Endothelial cell of umbilical vein (primary cell): Measurements from ENCODE around the gene TP53. TPM values are rescaled to one million over a fixed set of nuclear protein-coding genes. Genes with fewer than 3 reads are reported as not detected.

Experiments used
- BruUV-seq: library from RNA; stranded (reverse); fragments of 400-500 nt; replicated peaks from 2 replicates; lab custom pipeline; 2021; lab: Mats Ljungman, UMichigan
- CTCF ChIA-PET: fragments of 300-600, 350-600 bp; sonication (Branson Sonifier 250); formaldehyde crosslinking; loops from one replicate; lab custom pipeline; 2021; ENCODE audit warnings: antibody characterized with exemption, inconsistent platforms; lab: Charles Lee
- POLR2A ChIA-PET: fragments of 300-600, 350-600 bp; sonication (Branson Sonifier 250); formaldehyde crosslinking; loops from one replicate; lab custom pipeline; 2021; ENCODE audit warnings: antibody characterized with exemption, inconsistent platforms; lab: Charles Lee
- DNase-seq: peaks from one replicate; pipeline ENCODE4 v3.0.0-alpha.2; 2011; ENCODE audit warnings: low read depth, low spot score
- FAIRE-seq: peaks from 2 replicates; lab custom pipeline; 2011; peaks lifted over from hg19 to GRCh38; lab: Jason Lieb, UNC
- H2AFZ ChIP-seq: 2 replicates; pipeline ENCODE4 v1.6.0; 2012; ENCODE audit warnings: low read depth, low read length, control low read depth, inconsistent platforms
- H3K27ac ChIP-seq: 2 replicates; pipeline ENCODE4 v1.5.1; 2011; ENCODE audit warnings: low read depth, mild to moderate bottlenecking, control low read depth, low read length, moderate library complexity; ENCODE audit not compliant: insufficient read depth
- H3K27me3 ChIP-seq, 2 experiments: 2 replicates each; pipeline versions ENCODE4 v1.6.0 to v1.6.1; 2011; ENCODE audit warnings: low read length in 2 of 2, mixed read lengths in 1 of 2; ENCODE audit not compliant: control insufficient read depth in 2 of 2, insufficient read depth in 2 of 2
- H3K36me3 ChIP-seq, 2 experiments: 2 replicates in 1 of 2; 3 replicates in 1 of 2; pipeline ENCODE4 v1.5.1; 2011; ENCODE audit warnings: low read length in 2 of 2, mild to moderate bottlenecking in 1 of 2, moderate library complexity in 1 of 2; ENCODE audit not compliant: control insufficient read depth in 2 of 2, insufficient read depth in 2 of 2; ENCODE audit errors: extremely low read depth in 1 of 2
- H3K4me1 ChIP-seq: 3 replicates; pipeline ENCODE4 v1.5.1; 2011; ENCODE audit warnings: mild to moderate bottlenecking, low read length; ENCODE audit not compliant: control insufficient read depth, insufficient read depth; ENCODE audit errors: extremely low read depth
- H3K4me2 ChIP-seq: 2 replicates; pipeline ENCODE4 v1.6.1; 2011; ENCODE audit warnings: low read length, control low read depth, mixed read lengths; ENCODE audit not compliant: insufficient read depth
- H3K4me3 ChIP-seq, 3 experiments: fragments of 200-600 bp in 1 of 3; sonication (generic), shearing (Covaris generic) in 1 of 3; replicated peaks in 1 of 3; 2 replicates each; pipeline ENCODE4 v1.5.1; 2011 to 2016; ENCODE audit warnings: control low read depth in 3 of 3, low read length in 3 of 3, mild to moderate bottlenecking in 2 of 3, inconsistent platforms in 1 of 3, low read depth in 1 of 3, moderate library complexity in 1 of 3; ENCODE audit not compliant: insufficient read depth in 1 of 3
- H3K79me2 ChIP-seq: 2 replicates; pipeline ENCODE4 v1.6.0; 2012; ENCODE audit warnings: low read length, inconsistent platforms; ENCODE audit not compliant: control insufficient read depth, insufficient read depth
- H3K9ac ChIP-seq: replicated peaks from 2 replicates; pipeline ENCODE3; 2011; ENCODE audit warnings: low read length, control low read depth; ENCODE audit not compliant: insufficient read depth; ENCODE audit errors: extremely low read depth
- H3K9me1 ChIP-seq: replicated peaks from 3 replicates; pipeline ENCODE4 v1.6.0; 2011; ENCODE audit warnings: mild to moderate bottlenecking, low read length; ENCODE audit not compliant: control insufficient read depth, insufficient read depth; ENCODE audit errors: extremely low read depth
- H3K9me3 ChIP-seq: replicated peaks from 2 replicates; pipeline ENCODE4 v1.5.1; 2012; ENCODE audit warnings: low read length, inconsistent platforms; ENCODE audit not compliant: control insufficient read depth, insufficient read depth
- H4K20me1 ChIP-seq: replicated peaks from 2 replicates; pipeline ENCODE3; 2011; ENCODE audit warnings: mild to moderate bottlenecking, low read length; ENCODE audit not compliant: control insufficient read depth, insufficient read depth; ENCODE audit errors: extremely low read depth
- CTCF ChIP-seq, 2 donors: IDR thresholded peaks; 1 replicate in 1 of 2; 2 replicates in 1 of 2; pipeline ENCODE4 v1.5.1; 2011; ENCODE audit warnings: low read length in 2 of 2, mild to moderate bottlenecking in 2 of 2, moderate library complexity in 2 of 2, control low read depth in 1 of 2, inconsistent platforms in 1 of 2, low read depth in 1 of 2; ENCODE audit not compliant: insufficient read depth in 1 of 2; ENCODE audit errors: extremely low read depth in 1 of 2
- EZH2 ChIP-seq: IDR thresholded peaks from 2 replicates; pipeline ENCODE4 v1.6.1; 2012; ENCODE audit warnings: borderline replicate concordance, low read depth, mild to moderate bottlenecking, moderate library complexity, low read length, inconsistent platforms; ENCODE audit not compliant: severe bottlenecking
- FOS ChIP-seq: IDR thresholded peaks from 2 replicates; pipeline ENCODE4 v1.6.1; 2011; ENCODE audit warnings: mild to moderate bottlenecking, low read length, moderate library complexity, borderline replicate concordance; ENCODE audit not compliant: insufficient read depth
- GATA2 ChIP-seq: IDR thresholded peaks from 2 replicates; pipeline ENCODE4 v1.7.0; 2011; ENCODE audit warnings: low read depth, mild to moderate bottlenecking, moderate library complexity, mixed read lengths, low read length; ENCODE audit not compliant: insufficient read length, insufficient read depth
- JUN ChIP-seq: IDR thresholded peaks from 2 replicates; pipeline ENCODE4 v1.6.1; 2011; ENCODE audit warnings: borderline replicate concordance, low read depth; ENCODE audit not compliant: insufficient read length, insufficient read depth
- MYC ChIP-seq: IDR thresholded peaks from one replicate; pipeline ENCODE4 v1.6.1; 2011; ENCODE audit warnings: mild to moderate bottlenecking, low read depth, low read length
- POLR2A ChIP-seq: IDR thresholded peaks from 2 replicates; pipeline ENCODE4 v1.6.1; 2012; ENCODE audit warnings: low read depth, mild to moderate bottlenecking, control low read depth, low read length
- POLR2AphosphoS5 ChIP-seq: IDR thresholded peaks from 2 replicates; pipeline ENCODE4 v1.6.1; 2012; ENCODE audit warnings: low read depth, mild to moderate bottlenecking, control low read depth, low read length, moderate library complexity; ENCODE audit not compliant: insufficient read depth
- dilution Hi-C: fragments of 300-500 bp; cut with MboI; formaldehyde crosslinking; loops from one replicate; pipeline ENCODE4 v1.15.0; 2019; ENCODE audit warnings: low sequenced_read_pairs; ENCODE audit not compliant: extremely low pct_ligation_motif_present
- intact Hi-C: fragments of 100-400 bp; cut with micrococcal nuclease; formaldehyde crosslinking; loops from one replicate; pipeline ENCODE4 v1.10.0; 2022
- polyA plus RNA-seq, 4 experiments: library from polyadenylated mRNA; depleted of rRNA in 3 of 4; stranded (reverse) in 3 of 4; unstranded in 1 of 4; fragments of >200 nt; gene quantifications; 2 replicates each; pipeline versions ENCODE4 v1.2.1 to v1.2.3, GENCODE V29; 2011 to 2012; ENCODE audit warnings: missing spikeins in 1 of 4
- total RNA-seq: library from RNA; stranded (reverse); gene quantifications from 2 replicates; pipeline ENCODE4 v1.2.3, GENCODE V29; 2021
- TF ChIP-seq, protein P1 (sequence below): IDR thresholded peaks from 2 replicates; pipeline ENCODE4 v1.6.1; 2011; ENCODE audit not compliant: insufficient read depth, insufficient read length

Gene TP53
- total and polyA plus RNA-seq, 2 donors (not counting 3 experiments of a cell fraction or from before 2014, with no cell fraction given), result 82.1 to 138 TPM

DNA sequence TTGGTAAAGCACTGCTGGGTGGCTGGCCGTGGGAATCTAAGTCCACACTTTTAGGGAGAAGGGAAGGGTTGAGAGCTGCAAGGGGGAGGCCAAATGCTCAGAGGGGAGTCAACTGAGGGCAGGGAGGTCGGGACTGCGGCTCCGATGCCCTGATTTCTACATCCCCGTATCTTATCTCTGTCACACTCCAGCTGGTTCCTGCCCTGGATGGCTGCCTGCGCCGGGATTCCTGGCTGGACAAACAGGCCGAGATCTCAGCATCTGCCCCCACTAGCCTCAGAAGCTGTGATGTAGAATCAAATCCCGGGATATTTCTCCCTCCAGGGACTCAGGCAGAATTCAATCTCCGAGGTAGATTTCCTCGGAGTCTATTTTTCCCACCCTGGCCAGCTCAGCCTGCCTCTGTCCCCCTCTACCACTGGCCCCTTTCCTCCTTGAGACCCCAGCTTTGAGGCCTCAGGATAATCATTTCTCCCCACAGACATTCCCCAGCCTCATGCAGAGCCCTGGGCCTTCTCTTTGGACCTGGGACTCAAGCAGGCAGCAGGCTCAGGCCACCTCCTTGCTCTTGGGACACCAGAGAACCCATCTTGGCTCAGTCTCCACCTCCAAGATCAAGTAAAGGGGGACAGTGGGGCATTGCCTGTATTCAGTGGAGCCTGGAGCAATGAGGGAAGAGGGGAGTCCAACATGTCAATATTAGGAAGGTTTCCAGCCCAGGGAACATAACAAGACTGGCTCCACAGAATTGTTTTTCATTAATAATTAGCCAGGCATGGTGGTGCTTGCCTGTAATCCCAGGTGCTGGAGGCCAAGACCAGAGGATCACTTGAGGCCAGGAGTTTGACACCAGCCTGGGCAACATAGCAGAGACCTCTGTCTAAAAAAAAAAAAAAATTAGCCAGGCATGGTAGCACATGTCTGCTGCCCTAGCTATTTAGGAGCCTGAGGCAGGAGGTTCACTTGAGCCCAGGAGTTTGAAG is 55.6 kb downstream of the TP53 start:
- FAIRE-seq, result no peak

More for the DNA sequence above, 55.6 kb downstream of the TP53 start:
- POLR2A ChIA-PET, result no interaction called here
- Histone ChIP-seq H3K9me3 (no peaks in the 10 kb centered on the region), H3K4me2 (no peak overlapping the region), H3K9ac (no peak overlapping the region), H3K4me3 (no peak overlapping the region), H3K27ac (no peak overlapping the region), H3K79me2 (no peaks in the 10 kb centered on the region), H2AFZ (no peak overlapping the region), H3K36me3 (no peaks in the 10 kb centered on the region), H4K20me1 (no peaks in the 10 kb centered on the region), H3K4me1 (no peaks in the 10 kb centered on the region), H3K9me1 (no peaks in the 10 kb centered on the region), H3K27me3 (no peaks in the 10 kb centered on the region)
- dilution Hi-C loops (no loop called here), intact Hi-C loops (no loop called here)
- BruUV-seq, result no TSS peak
- TF ChIP-seq GATA2, result no peak
- no peak for TF ChIP-seq CTCF (IDR thresholded peaks at IDR 0.05; ENCODE audit: extremely low read depth in 1 of 2, insufficient read depth in 1 of 2, low read depth in 1 of 2, low read length in 2 of 2)
- TF ChIP-seq, protein P1, sequence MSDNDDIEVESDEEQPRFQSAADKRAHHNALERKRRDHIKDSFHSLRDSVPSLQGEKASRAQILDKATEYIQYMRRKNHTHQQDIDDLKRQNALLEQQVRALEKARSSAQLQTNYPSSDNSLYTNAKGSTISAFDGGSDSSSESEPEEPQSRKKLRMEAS, result no peak
- no peak for TF ChIP-seq MYC
- TF ChIP-seq EZH2, result no peak
- TF ChIP-seq POLR2AphosphoS5, result no peak
- no peak for TF ChIP-seq FOS
- no peak for TF ChIP-seq POLR2A
- no peak for TF ChIP-seq JUN
- no peak for DNase-seq
- CTCF ChIA-PET, result interaction anchor here (0.6 to 6.6 kb wide), 9 partner anchors 11 to 410 kb away, joined by 3 to 97 read pairs (median 4); partner anchors contain the start of genes ATP1B2, DNAH2, TP53 and WRAP53
